GM10266 (cell line): ENCODE data around the gene NUDT4.

Experiments
- DNase-seq: peaks from one replicate; pipeline ENCODE4 v3.0.0; 2012; ENCODE audit errors: extremely low spot score
- TF ChIP-seq, protein P1 (sequence below): IDR thresholded peaks from 2 replicates; pipeline ENCODE4 v1.5.1; 2012; ENCODE audit warnings: mild to moderate bottlenecking, low read depth; ENCODE audit not compliant: control insufficient read depth, insufficient read depth; ENCODE audit errors: missing control alignments

NUDT4 gene

DNA sequence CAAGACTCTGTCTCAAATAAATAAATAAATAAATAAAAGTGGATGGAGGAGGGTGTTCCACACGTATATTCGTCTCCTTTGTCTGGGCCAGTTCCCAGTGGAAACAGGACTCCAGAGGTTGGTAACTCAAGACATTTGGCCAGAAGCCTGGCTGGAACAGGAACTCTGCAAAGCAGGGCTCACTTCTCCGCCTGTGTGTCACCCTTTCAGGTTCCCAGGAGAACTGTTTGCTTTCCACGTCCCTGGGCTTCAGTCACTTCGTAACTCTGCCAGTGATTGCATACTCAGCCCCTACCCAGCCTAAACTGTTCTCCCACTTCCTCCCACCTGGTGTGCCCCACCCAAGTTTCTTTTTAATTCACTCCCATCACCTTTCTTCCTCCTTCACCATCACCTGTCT is 71.1 kb downstream of the NUDT4 start:
- no peak for DNase-seq
- TF ChIP-seq, protein P1, sequence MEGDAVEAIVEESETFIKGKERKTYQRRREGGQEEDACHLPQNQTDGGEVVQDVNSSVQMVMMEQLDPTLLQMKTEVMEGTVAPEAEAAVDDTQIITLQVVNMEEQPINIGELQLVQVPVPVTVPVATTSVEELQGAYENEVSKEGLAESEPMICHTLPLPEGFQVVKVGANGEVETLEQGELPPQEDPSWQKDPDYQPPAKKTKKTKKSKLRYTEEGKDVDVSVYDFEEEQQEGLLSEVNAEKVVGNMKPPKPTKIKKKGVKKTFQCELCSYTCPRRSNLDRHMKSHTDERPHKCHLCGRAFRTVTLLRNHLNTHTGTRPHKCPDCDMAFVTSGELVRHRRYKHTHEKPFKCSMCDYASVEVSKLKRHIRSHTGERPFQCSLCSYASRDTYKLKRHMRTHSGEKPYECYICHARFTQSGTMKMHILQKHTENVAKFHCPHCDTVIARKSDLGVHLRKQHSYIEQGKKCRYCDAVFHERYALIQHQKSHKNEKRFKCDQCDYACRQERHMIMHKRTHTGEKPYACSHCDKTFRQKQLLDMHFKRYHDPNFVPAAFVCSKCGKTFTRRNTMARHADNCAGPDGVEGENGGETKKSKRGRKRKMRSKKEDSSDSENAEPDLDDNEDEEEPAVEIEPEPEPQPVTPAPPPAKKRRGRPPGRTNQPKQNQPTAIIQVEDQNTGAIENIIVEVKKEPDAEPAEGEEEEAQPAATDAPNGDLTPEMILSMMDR, result no peak

- TF ChIP-seq, protein P1, result no peak
- DNase-seq, result no peak
Measured at GRCh38 chr12:93449277-93449676, 71.6 kb downstream of the NUDT4 start.

DNA sequence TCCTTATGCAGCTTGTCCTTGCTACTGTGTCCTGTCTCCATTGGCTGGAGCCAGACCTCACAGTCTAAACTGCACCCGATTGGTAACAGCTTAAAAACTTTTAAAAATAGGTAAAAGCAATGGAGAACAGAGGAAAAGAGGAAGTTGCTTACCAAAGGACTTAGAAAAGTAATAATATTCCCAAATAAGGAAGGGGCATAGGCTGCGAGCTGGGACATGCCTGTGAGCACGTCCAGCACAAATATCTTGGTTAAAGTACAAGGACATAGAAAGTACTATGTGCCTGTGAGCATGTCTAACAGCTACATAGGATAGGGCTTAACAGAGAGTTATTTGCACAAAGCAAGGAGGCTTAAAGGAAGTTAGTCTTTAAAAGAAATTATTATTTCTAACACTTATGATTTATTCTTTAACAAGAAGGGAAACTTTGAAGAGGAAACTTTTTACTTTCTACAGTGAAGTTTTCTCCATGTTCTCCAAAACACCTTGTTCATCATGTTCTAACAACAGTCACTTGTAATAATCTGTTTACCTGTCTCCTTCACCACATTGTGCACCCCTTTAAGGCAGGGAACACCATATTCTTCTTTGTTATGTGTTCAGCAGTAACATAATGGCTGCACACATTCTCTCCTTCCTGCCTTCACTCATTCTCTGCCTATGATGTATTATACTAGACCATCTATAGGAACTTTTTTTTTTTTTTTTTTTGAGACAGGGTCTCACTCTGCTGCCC is 73.9 kb downstream of the NUDT4 start:
- DNase-seq, result no peak
- TF ChIP-seq, protein P1, result no peak

DNA sequence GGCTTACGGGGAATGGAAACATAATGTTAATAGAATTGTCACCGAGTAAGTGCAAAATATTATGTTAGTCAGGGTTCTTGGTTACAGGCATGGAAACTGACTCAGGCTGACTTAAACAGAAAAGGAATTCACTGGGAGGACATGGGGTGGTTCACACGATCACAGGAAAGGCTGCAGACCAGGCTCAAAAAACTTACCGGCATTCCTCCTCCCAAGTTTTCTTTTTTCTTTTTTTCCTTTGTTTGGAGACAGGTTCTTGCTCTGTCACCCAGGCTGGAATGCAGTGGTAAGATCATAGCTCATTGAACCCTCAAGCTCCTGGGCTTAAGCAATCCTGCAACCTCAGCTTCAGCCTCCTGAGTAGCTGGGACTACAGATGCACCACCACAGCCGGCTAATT is 75.9 kb downstream of the NUDT4 start:
- DNase-seq, result no peak
- TF ChIP-seq, protein P1, result no peak

DNA sequence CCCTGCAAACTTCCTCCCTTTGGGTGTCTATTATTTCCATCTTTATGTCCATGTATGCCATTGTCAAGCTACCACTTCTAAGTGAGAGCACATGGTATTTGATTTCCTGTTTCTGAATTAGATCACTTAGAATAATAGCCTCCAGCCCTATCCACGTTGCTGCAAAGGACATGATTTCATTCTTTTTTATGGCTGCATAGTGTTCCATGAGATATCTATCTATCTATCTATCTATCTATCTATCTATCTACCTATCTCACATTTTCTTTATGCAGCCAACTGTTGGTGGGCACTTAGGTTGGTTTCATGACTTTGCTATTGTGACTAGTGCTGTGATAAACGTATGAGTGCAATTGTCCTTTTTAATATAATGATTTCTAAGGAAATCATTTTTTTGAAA is 78.4 kb downstream of the NUDT4 start:
- no peak for DNase-seq

More for the DNA sequence above, 78.4 kb downstream of the NUDT4 start:
- TF ChIP-seq, protein P1, result no peak
